GM19455 (cell line): ENCODE data around the gene POLR2L.
A peak's percentile ranks its signal among the peaks of the same experiment; 100 is the strongest.

Experiments
- ATAC-seq: cut with Tn5 transposase; IDR thresholded peaks from one replicate; pipeline ENCODE4 v1.9.1; 2021; ENCODE audit not compliant: unreplicated experiment

Gene POLR2L

DNA sequence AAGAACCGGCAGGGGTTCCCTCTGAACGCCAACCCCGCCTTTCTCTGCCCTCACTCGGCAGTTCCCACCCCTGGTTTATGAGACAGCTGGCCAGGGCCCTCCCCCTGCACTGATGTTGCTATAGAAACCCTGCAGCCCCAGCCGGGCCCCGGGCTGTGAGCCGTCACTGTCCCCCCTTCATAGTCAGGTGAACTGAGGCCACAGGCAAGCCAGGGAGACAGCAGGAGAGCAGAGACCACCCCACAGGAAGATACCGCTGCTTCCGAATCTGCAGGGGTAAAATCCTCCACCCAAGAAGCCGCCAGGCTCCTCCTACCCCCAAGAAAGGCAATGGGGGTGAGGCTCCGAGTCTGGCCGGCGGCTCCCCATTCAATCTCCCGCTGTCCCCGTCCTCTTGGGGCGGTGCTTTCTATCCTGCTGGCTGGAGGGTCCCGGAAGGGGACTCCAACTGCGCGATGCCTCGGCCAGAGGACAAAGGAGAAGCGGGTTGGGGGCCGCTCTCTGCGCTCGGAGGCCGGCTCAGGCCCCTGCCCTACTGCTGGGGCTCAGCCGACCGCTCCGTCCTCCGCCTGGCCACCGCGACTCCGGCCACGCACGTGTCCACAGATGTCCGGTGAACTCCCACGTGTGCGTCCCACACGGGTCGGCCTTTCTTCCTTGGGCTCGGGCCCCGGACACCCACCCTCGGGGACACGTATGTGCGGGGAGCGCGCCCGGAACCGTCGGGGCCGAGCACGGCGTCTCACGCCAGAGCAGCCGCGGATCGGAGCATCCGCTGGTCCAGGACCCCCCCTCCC, 44.8 kb downstream of the POLR2L start:
- ATAC-seq: peak; percentile 40

GRCh38 chr11:796565-797295, 45.6 kb downstream of the POLR2L start:
- ATAC-seq: no peak

DNA sequence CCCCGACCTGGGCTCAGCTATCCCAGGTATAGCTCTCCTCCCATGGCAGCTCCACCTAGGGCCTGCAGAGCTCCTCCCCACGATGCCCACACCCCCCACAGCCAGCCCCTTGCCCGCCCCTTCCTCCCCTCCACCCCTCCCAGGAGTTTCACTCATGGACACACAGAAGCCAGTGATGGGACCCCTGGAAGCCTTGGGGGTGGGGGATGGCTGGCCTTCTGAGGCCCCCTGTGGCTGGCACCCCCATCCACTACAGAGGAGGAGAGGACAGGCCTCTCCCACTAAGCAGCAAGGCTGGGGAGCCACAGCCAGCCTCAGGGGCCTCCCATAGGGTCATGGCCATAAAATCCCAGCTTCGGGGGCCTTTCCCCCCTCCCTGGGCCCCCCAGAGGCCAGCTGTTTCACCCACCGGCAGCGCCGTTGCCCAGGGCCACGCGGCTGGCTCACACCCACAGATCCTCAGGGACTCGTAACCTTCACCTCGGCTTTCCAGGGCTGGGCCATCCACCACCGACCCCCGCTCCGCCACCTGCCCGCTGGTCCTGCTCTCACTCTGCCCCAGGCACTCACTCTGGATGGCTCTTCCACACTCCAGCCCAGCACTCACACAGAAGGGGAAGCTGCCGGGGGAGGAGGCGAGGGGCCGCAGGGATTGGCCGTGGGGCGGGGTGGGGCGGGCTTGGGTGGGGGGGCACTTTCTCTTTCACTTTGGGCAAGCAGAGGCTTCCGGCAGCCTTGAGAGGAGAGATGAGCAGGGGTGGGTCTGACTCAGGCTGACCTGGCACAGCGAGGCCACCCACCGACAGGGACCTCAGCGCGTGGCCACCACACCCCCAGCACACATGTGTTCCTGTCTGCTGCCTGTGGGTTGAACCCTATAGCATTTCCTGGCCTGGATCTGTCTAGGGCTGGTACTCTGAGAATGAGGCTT, 46.4 kb downstream of the POLR2L start:
- ATAC-seq: no peak

DNA sequence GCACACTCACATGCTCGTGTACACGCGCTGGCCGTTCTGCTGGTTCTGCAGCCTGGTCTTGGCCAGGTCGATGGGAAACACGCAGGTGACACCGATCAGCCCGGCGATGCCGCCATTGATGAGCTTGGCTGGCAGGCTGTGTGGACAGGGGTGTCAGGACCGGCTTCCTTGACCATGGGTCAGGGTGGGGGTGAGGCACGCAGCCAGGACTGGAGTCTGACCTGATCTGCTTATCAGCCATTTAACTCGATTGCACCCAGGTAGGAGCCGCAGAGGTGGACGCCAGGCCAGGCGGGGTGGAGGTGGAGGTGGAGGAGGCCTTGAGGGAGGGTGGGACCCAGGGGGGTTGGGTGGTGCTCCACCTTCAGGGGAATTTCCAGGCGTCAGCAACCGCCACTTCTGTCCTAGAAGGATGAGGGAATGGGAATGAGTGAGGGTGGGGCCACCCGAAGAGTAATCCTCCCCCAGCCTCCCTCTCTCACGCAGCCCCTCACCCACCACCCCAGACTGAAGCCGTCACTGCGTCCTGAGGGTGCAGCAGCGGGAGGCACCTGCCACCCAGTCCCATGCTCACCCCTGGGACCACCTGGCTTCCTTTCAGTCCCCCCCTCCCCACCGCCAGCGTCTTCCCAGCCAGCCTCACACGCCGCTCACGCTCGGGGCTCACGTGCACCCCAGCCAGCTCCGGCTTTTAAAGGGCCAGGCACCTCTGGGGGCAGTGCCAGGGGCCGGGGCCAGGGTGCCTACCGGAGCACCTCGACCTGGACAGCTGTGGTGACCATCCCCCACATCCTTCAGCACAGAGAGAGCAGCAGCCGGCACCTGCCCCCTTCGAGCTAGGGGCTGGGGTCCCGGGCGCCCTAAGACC, 47.3 kb downstream of the POLR2L start:
- no peak for ATAC-seq

GRCh38 chr11:794013-794765, 48.1 kb downstream of the POLR2L start:
- no peak for ATAC-seq

DNA sequence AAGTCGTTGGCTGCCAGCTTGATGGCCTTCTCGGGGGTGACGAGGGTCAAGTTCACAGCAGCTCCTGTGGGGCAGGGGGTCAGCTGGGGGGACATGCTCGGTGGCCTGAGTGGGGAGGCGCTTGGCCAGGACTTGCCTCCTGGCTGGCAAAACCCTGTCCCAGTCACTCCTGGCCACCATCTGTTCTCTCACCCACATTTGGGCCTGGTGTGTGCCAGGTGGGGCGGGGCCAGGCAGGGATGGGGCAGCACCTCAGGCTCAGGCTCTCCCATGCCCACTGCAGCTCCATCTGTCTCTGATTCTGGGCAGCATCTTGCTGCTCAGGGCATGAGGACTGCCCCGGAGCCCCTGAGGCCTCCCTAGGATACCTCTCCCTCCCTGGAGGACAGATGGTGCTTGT, 48.8 kb downstream of the POLR2L start:
- ATAC-seq: no peak

- no peak for ATAC-seq
Observed at GRCh38 chr11:792873-793272, 49.5 kb downstream of the POLR2L start.

GRCh38 chr11:792535-792821, 49.9 kb downstream of the POLR2L start:
- no peak for ATAC-seq

DNA sequence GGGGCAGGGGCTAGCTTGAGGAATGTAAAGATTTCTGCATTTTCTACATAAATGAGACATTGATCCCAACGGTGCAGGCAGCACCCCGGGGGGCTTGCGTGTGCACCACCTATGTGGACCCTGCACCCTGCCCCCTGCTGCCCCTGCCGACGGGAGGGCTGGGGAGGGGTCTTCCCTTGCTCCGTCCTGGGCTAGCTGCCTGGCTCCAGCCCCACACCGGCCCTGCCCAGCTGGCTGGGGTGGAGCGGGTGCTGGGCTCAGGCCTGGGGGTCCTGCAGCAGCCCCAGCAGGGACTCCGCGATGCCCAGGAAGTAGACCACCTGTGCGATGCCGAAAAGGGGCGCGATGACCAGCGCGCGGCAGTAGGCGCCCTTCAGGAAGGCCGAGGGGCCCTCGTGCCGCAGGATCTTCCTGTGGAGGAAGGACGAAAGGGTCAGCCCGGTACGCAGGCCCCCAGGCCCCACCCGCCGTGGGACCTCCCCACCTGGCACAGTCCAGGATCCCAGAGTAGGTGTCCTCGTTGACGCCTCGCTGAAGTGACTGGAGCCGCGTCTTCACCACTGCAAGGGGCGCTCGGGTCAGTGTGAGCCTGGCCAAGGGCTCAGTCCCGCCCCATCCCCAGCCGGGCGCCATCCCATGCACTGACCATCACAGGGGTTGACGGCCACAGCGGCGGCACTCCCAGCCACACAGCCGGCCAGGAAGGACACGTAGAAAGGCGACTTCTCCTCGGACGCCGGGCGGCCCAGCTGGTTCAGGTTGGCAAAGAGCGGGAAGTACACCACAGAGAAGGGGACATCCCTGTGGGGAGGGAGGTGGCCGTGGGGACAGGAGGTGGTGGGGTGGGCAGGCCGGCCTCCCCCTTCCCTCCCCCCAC, 50.4 kb downstream of the POLR2L start:
- ATAC-seq: no peak

GRCh38 chr11:790721-791564, 51.4 kb downstream of the POLR2L start:
- no peak for ATAC-seq

DNA sequence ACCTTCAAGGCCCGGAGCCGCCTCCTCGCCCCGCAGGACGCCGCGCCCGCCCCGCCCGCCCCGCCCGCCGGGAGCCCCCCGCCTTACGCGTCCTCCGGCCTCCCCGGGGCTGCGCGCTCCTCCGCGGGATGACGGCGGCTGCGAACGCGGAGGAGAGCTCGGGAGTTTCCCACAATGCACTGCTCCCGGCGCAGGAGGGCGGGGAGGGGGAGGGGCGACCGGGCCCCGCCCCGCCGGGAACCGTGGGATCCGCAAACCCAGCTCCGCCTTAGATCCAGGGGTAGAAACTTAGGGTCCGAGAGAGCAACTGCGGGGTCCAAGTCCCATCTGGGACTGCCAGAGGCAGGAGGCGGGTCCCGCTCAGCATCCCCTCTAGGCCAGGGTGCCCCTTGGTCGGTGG, 52.4 kb downstream of the POLR2L start, which contains the start of gene CEND1:
CEND1 (minus strand) TSS at position 148 of the 400 bp plus-strand sequence. CDS start 1,514 bp downstream, outside the sequence.
- ATAC-seq: no peak
